ENCODE results near the gene TMEM184B. TPM values are rescaled to one million over a fixed set of nuclear protein-coding genes. Genes with fewer than 3 reads are reported as not detected.

Gene TMEM184B
- total and polyA plus RNA-seq, 12 donors = 20.8 to 51.6 (median 42.3) TPM

DNA sequence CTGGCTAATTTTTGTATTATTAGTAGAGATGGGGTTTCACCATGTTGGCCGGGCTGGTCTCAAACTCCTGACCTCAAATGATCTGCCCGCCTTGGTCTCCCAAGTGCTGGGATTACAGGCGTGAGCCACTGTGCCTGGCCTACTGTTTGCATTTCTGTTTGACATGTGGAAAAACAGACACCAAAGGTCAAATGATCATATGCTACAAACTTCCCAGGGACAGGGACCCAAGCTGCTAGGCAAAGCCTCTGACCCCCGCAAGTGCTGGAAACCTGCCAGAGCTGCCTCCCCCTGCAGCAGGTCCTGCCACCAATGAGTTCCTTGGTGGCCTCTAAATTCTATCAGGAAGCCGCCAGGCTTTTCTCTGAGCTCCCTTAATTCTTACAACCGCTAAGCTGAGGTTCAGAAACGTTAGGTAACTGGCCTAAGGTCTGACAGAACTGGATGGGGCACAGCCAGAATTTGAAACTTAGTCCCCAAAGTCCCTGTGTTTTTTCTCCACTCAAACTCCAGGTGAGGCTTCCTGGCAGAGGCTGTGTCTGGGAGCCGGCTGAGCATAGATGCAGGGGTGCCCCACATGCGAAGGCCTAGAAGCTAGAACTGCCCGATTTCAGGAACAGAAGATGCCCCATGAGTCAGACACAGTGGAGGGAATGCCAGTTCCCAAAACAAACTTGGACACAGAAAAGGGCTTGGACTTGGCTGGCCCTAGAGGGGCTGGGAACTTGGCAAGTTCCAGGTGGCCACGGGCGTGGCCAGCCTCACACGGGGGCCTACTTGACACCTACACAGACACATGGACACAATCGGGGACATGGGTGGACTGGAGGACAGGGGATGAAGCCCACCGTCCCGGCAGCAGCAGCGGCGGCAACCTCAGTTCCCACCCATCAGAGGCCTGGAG, 37.1 kb upstream of the TMEM184B start:
- H3K4me1 ChIP-seq = peaks cover 49 to 100% (median 98%) of the 10 kb centered on the region in 9 donors
- 45 to 52% methylated on average over 18 of the region's 18 CpGs for WGBS, 2 donors
- intact Hi-C loops (cut with DNase I) = loop anchor here in 8 of 10 donors (5.0 to 10.0 kb wide), 3 partner anchors 38 to 105 kb away; partner anchors contain the start of genes TMEM184B (in 5 of the 8) and MAFF (in 2 of the 8)

GRCh38 chr22:38308791-38309498, 36.1 kb upstream of the TMEM184B start:
- intact Hi-C loops (cut with DNase I) = no loop called here
- Histone ChIP-seq H3K4me3 (no peak overlapping the region), H3K27ac (peak overlapping the region in 9 of 10 donors; percentile 57 to 100 (median 98)), H3K36me3 (peaks cover 0 to 65% (median 10%) of the 10 kb centered on the region in 9 donors), H3K4me1 (peaks cover 44 to 100% (median 98%) of the 10 kb centered on the region in 9 donors), H3K27me3 (no peaks in the 10 kb centered on the region), H3K9me3 (no peaks in the 10 kb centered on the region)
- DNase-seq (no peak), ATAC-seq (no peak)
- 60 to 64% methylated on average over 10 of the region's 10 CpGs for WGBS, 2 donors
- TF ChIP-seq, protein P1, sequence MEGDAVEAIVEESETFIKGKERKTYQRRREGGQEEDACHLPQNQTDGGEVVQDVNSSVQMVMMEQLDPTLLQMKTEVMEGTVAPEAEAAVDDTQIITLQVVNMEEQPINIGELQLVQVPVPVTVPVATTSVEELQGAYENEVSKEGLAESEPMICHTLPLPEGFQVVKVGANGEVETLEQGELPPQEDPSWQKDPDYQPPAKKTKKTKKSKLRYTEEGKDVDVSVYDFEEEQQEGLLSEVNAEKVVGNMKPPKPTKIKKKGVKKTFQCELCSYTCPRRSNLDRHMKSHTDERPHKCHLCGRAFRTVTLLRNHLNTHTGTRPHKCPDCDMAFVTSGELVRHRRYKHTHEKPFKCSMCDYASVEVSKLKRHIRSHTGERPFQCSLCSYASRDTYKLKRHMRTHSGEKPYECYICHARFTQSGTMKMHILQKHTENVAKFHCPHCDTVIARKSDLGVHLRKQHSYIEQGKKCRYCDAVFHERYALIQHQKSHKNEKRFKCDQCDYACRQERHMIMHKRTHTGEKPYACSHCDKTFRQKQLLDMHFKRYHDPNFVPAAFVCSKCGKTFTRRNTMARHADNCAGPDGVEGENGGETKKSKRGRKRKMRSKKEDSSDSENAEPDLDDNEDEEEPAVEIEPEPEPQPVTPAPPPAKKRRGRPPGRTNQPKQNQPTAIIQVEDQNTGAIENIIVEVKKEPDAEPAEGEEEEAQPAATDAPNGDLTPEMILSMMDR (IDR thresholded peaks at IDR 0.05) = no peak

More for the DNA sequence above, 37.1 kb upstream of the TMEM184B start:
- H3K27ac ChIP-seq = peak overlapping the region; percentile 20 to 100 (median 98)
- no peaks in the 10 kb centered on the region for H3K27me3 ChIP-seq
- ATAC-seq (peak in 4 of 8 donors; percentile 11 to 63 (median 52)), DNase-seq (peak in 1 of 2 donors; percentile 57)
- no peaks in the 10 kb centered on the region for H3K9me3 ChIP-seq
- H3K4me3 ChIP-seq = peak overlapping the region in 2 of 10 donors; percentile 3 to 8
- TF ChIP-seq, protein P1 (IDR thresholded peaks at IDR 0.05) = no peak
- peaks cover 0 to 66% (median 10%) of the 10 kb centered on the region in 9 donors for H3K36me3 ChIP-seq

- DNase-seq = no peak
- Histone ChIP-seq H3K4me1 (peaks cover 38 to 88% (median 77%) of the 10 kb centered on the region in 9 donors), H3K27ac (peak overlapping the region; percentile 39 to 99 (median 67)), H3K9me3 (no peaks in the 10 kb centered on the region), H3K4me3 (peak overlapping the region in 1 of 10 donors; percentile 15), H3K27me3 (no peaks in the 10 kb centered on the region), H3K36me3 (peaks cover 0 to 69% (median 25%) of the 10 kb centered on the region in 9 donors)
- peak in 6 of 8 donors; percentile 22 to 64 (median 36) for ATAC-seq
- TF ChIP-seq, protein P1 (IDR thresholded peaks at IDR 0.05) = no peak
- intact Hi-C loops (cut with DNase I) = no loop called here
- whole genome bisulfite sequencing, 2 donors = 22 to 23% methylated on average over 16 of the region's 16 CpGs
These were observed 33.0 kb upstream of the TMEM184B start for GRCh38 chr22:38305471-38306448.
